NB4 (cell line): ENCODE results near the gene KCNQ5.

Experiments
- DNase-seq: peaks from one replicate; pipeline ENCODE4 v3.0.0; 2010; ENCODE audit warnings: low read depth
- H3K4me3 ChIP-seq: one replicate; pipeline ENCODE4 v1.5.1; 2011; ENCODE audit warnings: mild to moderate bottlenecking, low read depth, low read length, moderate library complexity
- MAX ChIP-seq: IDR thresholded peaks from 2 replicates; pipeline ENCODE4 v1.6.1; 2011; ENCODE audit warnings: low read depth, low read length
- MYC ChIP-seq: IDR thresholded peaks from 2 replicates; pipeline ENCODE4 v1.6.1; 2011; ENCODE audit warnings: low read depth, low read length
- POLR2A ChIP-seq: IDR thresholded peaks from 2 replicates; pipeline ENCODE4 v1.6.1; 2011; ENCODE audit warnings: mild to moderate bottlenecking; ENCODE audit not compliant: insufficient read length; ENCODE audit errors: extremely low read depth
- TF ChIP-seq, protein P1 (sequence below): IDR thresholded peaks from one replicate; pipeline ENCODE4 v1.5.1; 2012; ENCODE audit warnings: low read depth, low read length

KCNQ5 gene

DNA sequence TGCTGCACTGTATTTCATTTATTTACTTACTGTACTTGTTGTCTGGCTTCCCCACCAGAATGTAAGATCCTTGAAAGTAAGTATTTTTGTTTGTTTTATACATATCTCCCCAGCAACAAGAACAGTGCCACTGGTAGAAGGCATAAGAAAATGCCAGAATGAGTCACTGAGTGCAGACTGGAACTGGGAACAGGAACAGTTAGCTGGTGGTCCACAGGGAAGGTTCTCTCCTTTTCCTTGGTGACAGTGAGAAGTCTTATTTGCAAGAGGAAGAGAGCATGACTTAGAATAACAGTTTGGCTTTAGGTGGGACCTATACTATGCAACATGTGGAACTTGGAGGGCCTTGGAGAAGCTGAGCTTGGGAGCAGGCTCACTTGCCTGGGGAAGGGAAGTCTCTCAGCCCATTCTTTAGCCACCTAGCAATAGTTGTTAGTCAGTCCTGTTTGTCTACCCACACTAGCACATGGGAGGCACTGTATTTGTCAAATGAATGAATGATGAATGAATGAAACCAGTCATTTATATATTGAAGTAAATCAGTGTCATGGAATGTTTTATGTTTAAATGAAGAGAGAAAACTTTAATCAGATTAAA is 203.5 kb downstream of the KCNQ5 start:
- no peak overlapping the region for H3K4me3 ChIP-seq
- no peak for TF ChIP-seq MYC
- TF ChIP-seq MAX: no peak
- TF ChIP-seq POLR2A: no peak
- TF ChIP-seq, protein P1, sequence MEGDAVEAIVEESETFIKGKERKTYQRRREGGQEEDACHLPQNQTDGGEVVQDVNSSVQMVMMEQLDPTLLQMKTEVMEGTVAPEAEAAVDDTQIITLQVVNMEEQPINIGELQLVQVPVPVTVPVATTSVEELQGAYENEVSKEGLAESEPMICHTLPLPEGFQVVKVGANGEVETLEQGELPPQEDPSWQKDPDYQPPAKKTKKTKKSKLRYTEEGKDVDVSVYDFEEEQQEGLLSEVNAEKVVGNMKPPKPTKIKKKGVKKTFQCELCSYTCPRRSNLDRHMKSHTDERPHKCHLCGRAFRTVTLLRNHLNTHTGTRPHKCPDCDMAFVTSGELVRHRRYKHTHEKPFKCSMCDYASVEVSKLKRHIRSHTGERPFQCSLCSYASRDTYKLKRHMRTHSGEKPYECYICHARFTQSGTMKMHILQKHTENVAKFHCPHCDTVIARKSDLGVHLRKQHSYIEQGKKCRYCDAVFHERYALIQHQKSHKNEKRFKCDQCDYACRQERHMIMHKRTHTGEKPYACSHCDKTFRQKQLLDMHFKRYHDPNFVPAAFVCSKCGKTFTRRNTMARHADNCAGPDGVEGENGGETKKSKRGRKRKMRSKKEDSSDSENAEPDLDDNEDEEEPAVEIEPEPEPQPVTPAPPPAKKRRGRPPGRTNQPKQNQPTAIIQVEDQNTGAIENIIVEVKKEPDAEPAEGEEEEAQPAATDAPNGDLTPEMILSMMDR: no peak
- no peak for DNase-seq

- H3K4me3 ChIP-seq: no peak overlapping the region
- no peak for DNase-seq
- TF ChIP-seq, protein P1: no peak
- TF ChIP-seq MYC (no peak), MAX (no peak)
These were observed 204.2 kb downstream of the KCNQ5 start for GRCh38 chr6:72826037-72826436.

- no peak for DNase-seq
- no peak overlapping the region for H3K4me3 ChIP-seq
- TF ChIP-seq MAX: no peak
- TF ChIP-seq, protein P1: no peak
- TF ChIP-seq MYC: no peak
- TF ChIP-seq POLR2A: no peak
These were observed 205.0 kb downstream of the KCNQ5 start for GRCh38 chr6:72826744-72827438.

- TF ChIP-seq POLR2A: no peak
- TF ChIP-seq MYC: no peak
- H3K4me3 ChIP-seq: no peak overlapping the region
- no peak for DNase-seq
These were observed 207.0 kb downstream of the KCNQ5 start for GRCh38 chr6:72828904-72829303.

DNA sequence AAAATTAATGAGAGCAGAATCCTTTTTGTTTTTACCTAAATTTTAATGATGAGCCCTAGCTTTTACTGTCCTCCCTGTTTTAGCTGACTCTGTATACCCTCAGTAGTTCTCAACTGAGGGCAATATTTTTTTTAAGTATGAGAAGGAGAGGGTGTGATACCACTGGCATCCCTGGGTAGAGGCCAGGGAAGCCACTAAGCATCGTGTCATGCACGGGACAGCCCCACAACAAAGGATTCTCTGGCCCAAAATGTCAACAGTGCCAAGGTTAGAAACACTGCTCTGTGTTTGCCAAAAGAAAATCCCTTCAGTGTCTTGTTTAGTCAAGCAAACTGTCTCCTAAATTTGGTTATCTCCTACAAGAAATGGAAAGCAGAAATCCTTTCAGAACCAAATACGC is 210.4 kb downstream of the KCNQ5 start:
- no peak for DNase-seq
- TF ChIP-seq MYC (no peak), POLR2A (no peak), MAX (no peak)
- TF ChIP-seq, protein P1: no peak
- no peak overlapping the region for H3K4me3 ChIP-seq

DNA sequence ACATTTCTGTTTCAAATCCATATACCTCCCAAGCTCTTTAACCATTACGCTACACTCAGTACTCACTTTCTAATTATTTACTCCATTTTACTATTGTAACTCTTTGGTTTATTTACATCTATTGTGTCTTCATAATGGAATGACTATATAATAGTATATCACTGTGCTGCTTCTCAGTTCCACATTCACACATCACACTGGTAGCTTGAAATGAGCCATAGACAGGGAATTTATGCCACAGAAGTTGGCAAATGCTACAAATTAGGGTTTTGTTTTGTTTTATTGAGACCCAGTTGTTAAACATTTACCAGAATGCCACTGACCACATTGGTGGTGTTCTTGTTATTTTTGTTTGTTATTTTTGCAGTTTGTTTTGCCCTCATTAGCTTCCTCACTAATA is 213.9 kb downstream of the KCNQ5 start:
- TF ChIP-seq MAX: no peak
- no peak for TF ChIP-seq MYC
- TF ChIP-seq, protein P1: no peak
- no peak for DNase-seq
- no peak overlapping the region for H3K4me3 ChIP-seq
